GM23338 (cell line): ENCODE measurements around the gene GTF3C2.

Experiments
- CTCF ChIP-seq, 2 experiments: fragments of 200-600 bp in 1 of 2; sonication (generic) in 1 of 2; conservative IDR thresholded peaks; 2 replicates each; pipeline versions ENCODE4 v1.5.1 to v1.6.1; 2016 to 2017; ENCODE audit warnings: antibody characterized with exemption in 2 of 2, low read depth in 2 of 2, mild to moderate bottlenecking in 2 of 2, moderate library complexity in 1 of 2
- EZH2 ChIP-seq: fragments of 200-600 bp; sonication (generic); IDR thresholded peaks from one replicate; pipeline ENCODE4 v1.8.0; 2017; ENCODE audit warnings: antibody characterized with exemption, mild to moderate bottlenecking, low read depth; ENCODE audit not compliant: unreplicated experiment
- EZH2phosphoT487 ChIP-seq: fragments of 200-600 bp; sonication (generic); IDR thresholded peaks from one replicate; pipeline ENCODE4 v1.8.1; 2018; ENCODE audit warnings: antibody characterized with exemption; ENCODE audit not compliant: unreplicated experiment
- POLR2AphosphoS5 ChIP-seq: IDR thresholded peaks from 2 replicates; pipeline ENCODE4 v1.6.1; 2016; ENCODE audit warnings: antibody characterized with exemption, low read depth
- REST ChIP-seq: IDR thresholded peaks from one replicate; pipeline ENCODE4 v1.6.1; 2018; ENCODE audit warnings: antibody characterized with exemption; ENCODE audit not compliant: unreplicated experiment

DNA sequence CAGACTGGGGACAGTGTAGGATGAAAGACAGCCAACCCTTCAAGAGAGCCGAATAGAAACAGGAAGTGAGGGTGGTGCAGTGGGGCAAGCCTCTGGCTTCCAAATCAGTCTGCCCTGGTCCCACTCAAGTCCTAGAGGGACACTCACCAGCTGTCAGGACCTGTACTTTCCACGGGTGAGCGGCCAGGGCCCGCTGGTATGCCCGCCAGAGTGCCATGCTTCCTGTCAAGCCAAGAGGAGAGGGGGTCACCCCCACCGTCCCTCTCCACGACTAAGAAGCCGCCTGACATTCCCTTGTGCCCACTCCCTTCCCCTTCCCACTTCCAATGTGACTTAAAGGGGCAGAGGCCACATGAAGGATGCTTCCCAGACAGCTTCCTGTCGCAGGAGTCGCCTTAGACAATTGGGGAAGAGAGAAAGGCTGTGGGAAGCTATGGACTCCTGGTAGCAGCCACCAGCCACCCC is 34.2 kb downstream of the GTF3C2 start:
- TF ChIP-seq REST (no peak), POLR2AphosphoS5 (no peak), EZH2 (no peak), CTCF (conservative IDR thresholded peaks at IDR 0.05; ENCODE audit: low read depth in 2 of 2) (no peak), EZH2phosphoT487 (no peak)
